Measurements from ENCODE around the gene RBPJL.

RBPJL gene

GRCh38 chr20:45293041-45294002 is 13.3 kb upstream of the RBPJL start:
- peak; percentile 83 for DNase-seq

- DNase-seq = no peak
Measured at GRCh38 chr20:45294003-45294368, 12.7 kb upstream of the RBPJL start.

GRCh38 chr20:45294659-45295058 is 12.0 kb upstream of the RBPJL start:
- DNase-seq = no peak

GRCh38 chr20:45297786-45298497 is 8.7 kb upstream of the RBPJL start:
- DNase-seq = no peak

GRCh38 chr20:45299786-45300185 is 6.9 kb upstream of the RBPJL start:
- DNase-seq = no peak

- DNase-seq = peak; percentile 35
Measured at GRCh38 chr20:45300961-45301360, 5.7 kb upstream of the RBPJL start.

GRCh38 chr20:45301824-45302271 is 4.8 kb upstream of the RBPJL start:
- DNase-seq = no peak

GRCh38 chr20:45303586-45304463 is 2.8 kb upstream of the RBPJL start:
- DNase-seq = no peak

GRCh38 chr20:45304464-45304999 is 2.1 kb upstream of the RBPJL start:
- no peak for DNase-seq

GRCh38 chr20:45305262-45305661 is 1.4 kb upstream of the RBPJL start:
- DNase-seq = no peak

- DNase-seq = no peak
Measured at GRCh38 chr20:45307076-45307640, 518 bp downstream of the RBPJL start.

- DNase-seq = no peak
Measured at GRCh38 chr20:45308117-45308778, 1.6 kb downstream of the RBPJL start, which contains the start of gene MATN4. Gene MATN4, minus strand, starts transcription at chr20:45308299. Its CDS starts 2,717 bp downstream, at chr20:45305582.

GRCh38 chr20:45309075-45309474 is 2.4 kb downstream of the RBPJL start:
- no peak for DNase-seq

GRCh38 chr20:45311589-45312211 is 5.1 kb downstream of the RBPJL start:
- peak; percentile 65 for DNase-seq

- DNase-seq = no peak
Measured at GRCh38 chr20:45312241-45312640, 5.6 kb downstream of the RBPJL start.

- no peak for DNase-seq
Measured at GRCh38 chr20:45313065-45313695, 6.5 kb downstream of the RBPJL start.

- no peak for DNase-seq
Measured at GRCh38 chr20:45313943-45314342, 7.3 kb downstream of the RBPJL start.

- no peak for DNase-seq
Measured at GRCh38 chr20:45315672-45316071, 9.0 kb downstream of the RBPJL start.

GRCh38 chr20:45316150-45317080 is 9.8 kb downstream of the RBPJL start:
- DNase-seq = no peak
